DOHH2 (cell line): ENCODE data around the gene RAB3B.
A peak's percentile ranks its signal among the peaks of the same experiment; 100 is the strongest.

Experiments
- H3F3A ChIP-seq: fragments of 200-600 bp; sonication (generic), shearing (Covaris generic); 2 replicates; pipeline ENCODE4 v1.6.0; 2016; ENCODE audit warnings: antibody characterized with exemption, mild to moderate bottlenecking; ENCODE audit not compliant: control insufficient read depth, insufficient read depth
- H3K27ac ChIP-seq: fragments of 200-600 bp; sonication (generic); 2 replicates; pipeline ENCODE4 v1.5.1; 2014; ENCODE audit warnings: low read depth, mild to moderate bottlenecking, low read length, moderate library complexity
- H3K27me3 ChIP-seq: fragments of 200-600 bp; sonication (generic); 2 replicates; pipeline ENCODE4 v1.6.1; 2014; ENCODE audit warnings: mild to moderate bottlenecking, low read length, mixed read lengths; ENCODE audit not compliant: control insufficient read depth
- H3K36me3 ChIP-seq: fragments of 200-600 bp; sonication (generic); 2 replicates; pipeline ENCODE4 v1.6.1; 2014; ENCODE audit warnings: mild to moderate bottlenecking, low read length, moderate library complexity, mixed read lengths; ENCODE audit not compliant: control insufficient read depth
- H3K4me1 ChIP-seq: fragments of 200-600 bp; sonication (generic); 2 replicates; pipeline ENCODE4 v1.6.1; 2014; ENCODE audit warnings: mild to moderate bottlenecking, low read length, mixed read lengths; ENCODE audit not compliant: control insufficient read depth
- H3K4me2 ChIP-seq: fragments of 200-600 bp; sonication (generic); 2 replicates; pipeline ENCODE4 v1.6.0; 2014; ENCODE audit warnings: mild to moderate bottlenecking, low read length, moderate library complexity
- H3K4me3 ChIP-seq: fragments of 200-600 bp; sonication (generic); 2 replicates; pipeline ENCODE4 v1.5.1; 2014; ENCODE audit warnings: mild to moderate bottlenecking, low read length, mixed read lengths
- H3K79me2 ChIP-seq: fragments of 200-600 bp; sonication (generic); 2 replicates; pipeline ENCODE4 v1.6.1; 2014; ENCODE audit warnings: mild to moderate bottlenecking, low read length, mixed read lengths; ENCODE audit not compliant: control insufficient read depth
- H3K9me2 ChIP-seq: fragments of 200-600 bp; sonication (generic); replicated peaks from 2 replicates; pipeline ENCODE4 v1.6.1; 2014; ENCODE audit warnings: mild to moderate bottlenecking, low read length, mixed read lengths; ENCODE audit not compliant: control insufficient read depth
- H3K9me3 ChIP-seq: fragments of 200-600 bp; sonication (generic); 2 replicates; pipeline ENCODE4 v1.6.1; 2014; ENCODE audit warnings: antibody characterized with exemption, low read length, mixed read lengths; ENCODE audit not compliant: control insufficient read depth, insufficient read depth
- H4K20me1 ChIP-seq: fragments of 200-600 bp; sonication (generic); 2 replicates; pipeline ENCODE4 v1.6.0; 2014; ENCODE audit warnings: low read depth, mild to moderate bottlenecking, antibody characterized with exemption, low read length, moderate library complexity; ENCODE audit not compliant: control insufficient read depth, insufficient read depth
- CTCF ChIP-seq: fragments of 200-600 bp; sonication (generic); IDR thresholded peaks from one replicate; pipeline ENCODE4 v1.5.1; 2014; ENCODE audit warnings: antibody characterized with exemption, mild to moderate bottlenecking, low read depth, low read length; ENCODE audit not compliant: poor library complexity, severe bottlenecking
- EZH2phosphoT487 ChIP-seq: fragments of 200-600 bp; sonication (generic); IDR thresholded peaks from 2 replicates; pipeline ENCODE4 v1.6.1; 2017; ENCODE audit warnings: borderline replicate concordance, mild to moderate bottlenecking, antibody characterized with exemption, low read length, moderate library complexity, mixed read lengths

RAB3B gene

GRCh38 chr1:51870603-51871350 is 119.7 kb downstream of the RAB3B start:
- H3K79me2 ChIP-seq: peaks cover 96% of the 10 kb centered on the region
- H3K27me3 ChIP-seq: no peaks in the 10 kb centered on the region
- no peak overlapping the region for H3K4me2 ChIP-seq
- H3K36me3 ChIP-seq: peaks cover 23% of the 10 kb centered on the region
- H3K9me3 ChIP-seq: no peaks in the 10 kb centered on the region
- TF ChIP-seq EZH2phosphoT487 (no peak), CTCF (no peak)
- H3F3A ChIP-seq: no peaks in the 10 kb centered on the region; the same call in 1 of the 2 replicates
- H3K4me3 ChIP-seq: no peak overlapping the region
- peaks cover 11% of the 10 kb centered on the region for H3K4me1 ChIP-seq
- peaks cover 7% of the 10 kb centered on the region for H4K20me1 ChIP-seq
- no peaks in the 10 kb centered on the region for H3K9me2 ChIP-seq
- H3K27ac ChIP-seq: no peak overlapping the region

- H3K79me2 ChIP-seq: peaks cover 96% of the 10 kb centered on the region
- no peak overlapping the region for H3K4me3 ChIP-seq
- H3K27me3 ChIP-seq: no peaks in the 10 kb centered on the region
- no peak overlapping the region for H3K4me2 ChIP-seq
- H3K27ac ChIP-seq: no peak overlapping the region
- no peaks in the 10 kb centered on the region for H3K9me3 ChIP-seq
- peaks cover 4% of the 10 kb centered on the region for H3K36me3 ChIP-seq
- no peaks in the 10 kb centered on the region for H3K9me2 ChIP-seq
- H4K20me1 ChIP-seq: peaks cover 12% of the 10 kb centered on the region; the same call in 1 of the 2 replicates
- H3K4me1 ChIP-seq: peaks cover 16% of the 10 kb centered on the region
- no peaks in the 10 kb centered on the region; the same call in none of the 2 replicates for H3F3A ChIP-seq
- TF ChIP-seq CTCF (no peak), EZH2phosphoT487 (no peak)
These were observed 122.8 kb downstream of the RAB3B start for GRCh38 chr1:51867479-51868232.

- Histone ChIP-seq H4K20me1 (peaks cover 12% of the 10 kb centered on the region; the same call in 1 of the 2 replicates), H3K4me3 (peak overlapping the region; percentile 42), H3K9me2 (no peaks in the 10 kb centered on the region), H3K27me3 (no peaks in the 10 kb centered on the region), H3K79me2 (peaks cover 88% of the 10 kb centered on the region), H3F3A (no peaks in the 10 kb centered on the region; the same call in none of the 2 replicates), H3K4me2 (peak overlapping the region; percentile 64), H3K36me3 (peaks cover 10% of the 10 kb centered on the region), H3K27ac (peak overlapping the region; percentile 46), H3K9me3 (no peaks in the 10 kb centered on the region), H3K4me1 (peaks cover 16% of the 10 kb centered on the region)
- TF ChIP-seq EZH2phosphoT487: no peak
- TF ChIP-seq CTCF: no peak
These were observed 127.1 kb downstream of the RAB3B start for GRCh38 chr1:51863384-51863783.
